GM18951 (cell line): ENCODE data around the gene PER2.

ENCODE experiments used
- POLR2A ChIP-seq: IDR thresholded peaks from 4 replicates; pipeline ENCODE4 v1.6.1; 2011; ENCODE audit warnings: mild to moderate bottlenecking; ENCODE audit not compliant: insufficient read length, insufficient read depth; ENCODE audit errors: extremely low read depth
- in situ Hi-C: fragments of 300-500 bp; cut with MboI; formaldehyde crosslinking; loops from one replicate; pipeline ENCODE4 v1.12.0; 2022; ENCODE audit warnings: low sequenced_read_pairs, mixed read lengths, inconsistent platforms; ENCODE audit not compliant: unreplicated experiment

PER2 gene

GRCh38 chr2:238226698-238227586, 61.5 kb downstream of the PER2 start:
- in situ Hi-C loops = no loop called here
- TF ChIP-seq POLR2A = no peak

- in situ Hi-C loops = no loop called here
- TF ChIP-seq POLR2A = no peak
Observed at GRCh38 chr2:238225911-238226697, 62.3 kb downstream of the PER2 start.

- in situ Hi-C loops = no loop called here
- TF ChIP-seq POLR2A = no peak
Observed at GRCh38 chr2:238225121-238225520, 63.3 kb downstream of the PER2 start.

GRCh38 chr2:238224356-238225035, 63.9 kb downstream of the PER2 start:
- in situ Hi-C loops = no loop called here
- no peak for TF ChIP-seq POLR2A

- in situ Hi-C loops = no loop called here
- TF ChIP-seq POLR2A = no peak
Observed at GRCh38 chr2:238220892-238221521, 67.4 kb downstream of the PER2 start.

GRCh38 chr2:238220274-238220891, 68.0 kb downstream of the PER2 start:
- TF ChIP-seq POLR2A = no peak
- in situ Hi-C loops = no loop called here

- no peak for TF ChIP-seq POLR2A
- in situ Hi-C loops = no loop called here
Observed at GRCh38 chr2:238216651-238217184, 71.7 kb downstream of the PER2 start.

- no peak for TF ChIP-seq POLR2A
- in situ Hi-C loops = no loop called here
Observed at GRCh38 chr2:238207006-238207405, 81.4 kb downstream of the PER2 start.

- in situ Hi-C loops = no loop called here
- no peak for TF ChIP-seq POLR2A
Observed at GRCh38 chr2:238203973-238204683, 84.3 kb downstream of the PER2 start.

GRCh38 chr2:238203094-238203972, 85.1 kb downstream of the PER2 start, which contains the start of gene ILKAP:
ILKAP (minus strand) TSS chr2:238203695; CDS start chr2:238203553, 142 bp downstream.
- peak; percentile 91 for TF ChIP-seq POLR2A
- in situ Hi-C loops = no loop called here
